H1 (cell line): ENCODE measurements around the gene RPL7A. TPM values are rescaled to one million over a fixed set of nuclear protein-coding genes. Genes with fewer than 3 reads are reported as not detected.

Experiments
- ASH2L ChIP-seq: fragments of 200-600, 300-600 bp; sonication (generic); IDR thresholded peaks from one replicate; pipeline ENCODE4 v1.7.1; 2017; ENCODE audit warnings: low read length
- CHD1 ChIP-seq: IDR thresholded peaks from 2 replicates; pipeline ENCODE4 v1.6.1; 2012; ENCODE audit warnings: low read depth, low read length, improper control_type of control experiment
- CHD2 ChIP-seq: IDR thresholded peaks from 2 replicates; pipeline ENCODE4 v1.6.1; 2012; ENCODE audit warnings: low read length, improper control_type of control experiment
- CTCF ChIP-seq, 3 experiments: IDR thresholded peaks; 1 replicate in 2 of 3; 2 replicates in 1 of 3; pipeline versions ENCODE4 v1.5.1 to v1.6.1; 2011; ENCODE audit warnings: low read length in 3 of 3, mild to moderate bottlenecking in 3 of 3, inconsistent platforms in 2 of 3, low read depth in 1 of 3, moderate library complexity in 1 of 3; ENCODE audit not compliant: insufficient read depth in 1 of 3; ENCODE audit errors: control extremely low read depth in 1 of 3
- EGR1 ChIP-seq: IDR thresholded peaks from 2 replicates; pipeline ENCODE4 v1.6.1; 2011; ENCODE audit warnings: low read depth, low read length, borderline replicate concordance
- EZH2 ChIP-seq: fragments of 200-600 bp; sonication (generic); IDR thresholded peaks from 2 replicates; pipeline ENCODE4 v1.7.1; 2012; ENCODE audit warnings: low read depth, mild to moderate bottlenecking, moderate library complexity, low read length, inconsistent platforms; ENCODE audit not compliant: severe bottlenecking
- JUN ChIP-seq: IDR thresholded peaks from 2 replicates; pipeline ENCODE4 v1.6.1; 2011; ENCODE audit warnings: low read depth, mild to moderate bottlenecking, improper control_type of control experiment, low read length
- KDM1A ChIP-seq: fragments of 200-600, 300-600 bp; sonication (generic); IDR thresholded peaks from 2 replicates; pipeline ENCODE4 v1.7.1; 2016; ENCODE audit warnings: mild to moderate bottlenecking, low read length, borderline replicate concordance
- KDM4A ChIP-seq: IDR thresholded peaks from one replicate; pipeline ENCODE4 v1.7.1; 2012; ENCODE audit warnings: low read depth, mild to moderate bottlenecking, moderate library complexity, low read length, inconsistent platforms; ENCODE audit not compliant: severe bottlenecking
- MAX ChIP-seq: IDR thresholded peaks from 2 replicates; pipeline ENCODE4 v1.6.1; 2012; ENCODE audit warnings: inconsistent platforms
- NRF1 ChIP-seq: IDR thresholded peaks from 2 replicates; pipeline ENCODE4 v1.6.1; 2011; ENCODE audit warnings: mild to moderate bottlenecking, low read depth, low read length, improper control_type of control experiment
- POLR2A ChIP-seq, 2 experiments: IDR thresholded peaks; 1 replicate in 1 of 2; 2 replicates in 1 of 2; pipeline ENCODE4 v1.6.1; 2011; ENCODE audit warnings: low read depth in 2 of 2, low read length in 2 of 2, mild to moderate bottlenecking in 2 of 2; ENCODE audit errors: control extremely low read depth in 1 of 2
- POLR2AphosphoS5 ChIP-seq: IDR thresholded peaks from 2 replicates; pipeline ENCODE4 v1.6.1; 2011; ENCODE audit warnings: low read depth, low read length
- RBBP5 ChIP-seq: IDR thresholded peaks from 2 replicates; pipeline ENCODE4 v1.7.1; 2012; ENCODE audit warnings: low read depth, mild to moderate bottlenecking, inconsistent platforms, low read length, moderate library complexity, borderline replicate concordance
- RXRA ChIP-seq: IDR thresholded peaks from 2 replicates; pipeline ENCODE4 v1.6.1; 2011; ENCODE audit warnings: low read depth, mild to moderate bottlenecking, low read length, moderate library complexity; ENCODE audit not compliant: insufficient read depth
- SP1 ChIP-seq: IDR thresholded peaks from 2 replicates; pipeline ENCODE4 v1.6.1; 2011; ENCODE audit warnings: low read depth, low read length
- SRF ChIP-seq: IDR thresholded peaks from 2 replicates; pipeline ENCODE4 v1.6.1; 2011; ENCODE audit warnings: mild to moderate bottlenecking, low read depth, low read length, moderate library complexity
- TAF1 ChIP-seq: IDR thresholded peaks from 2 replicates; pipeline ENCODE4 v1.6.1; 2011; ENCODE audit warnings: mild to moderate bottlenecking, low read depth, low read length
- TCF12 ChIP-seq: IDR thresholded peaks from 2 replicates; pipeline ENCODE4 v1.6.1; 2011; ENCODE audit warnings: low read depth, mild to moderate bottlenecking, low read length
- YY1 ChIP-seq: IDR thresholded peaks from 2 replicates; pipeline ENCODE4 v1.6.1; 2011; ENCODE audit warnings: low read depth, mild to moderate bottlenecking, low read length
- ZNF274 ChIP-seq: IDR thresholded peaks from 2 replicates; pipeline ENCODE4 v1.7.0; 2012; ENCODE audit warnings: low read length, borderline replicate concordance; ENCODE audit errors: extremely low read depth
- polyA plus RNA-seq, 7 experiments: library from polyadenylated mRNA; depleted of rRNA in 3 of 7; stranded (reverse) in 5 of 7; unstranded in 2 of 7; fragments of >200 nt in 5 of 7; fragments of 200-250 nt in 2 of 7; gene quantifications; 1 replicate in 5 of 7; 2 replicates in 1 of 7; 4 replicates in 1 of 7; pipeline versions ENCODE4 v1.2.1 to v1.2.3, GENCODE V29; 2011 to 2013; ENCODE audit warnings: missing spikeins in 2 of 7, mixed read lengths in 2 of 7
- total RNA-seq: library from RNA; stranded (reverse); fragmentation: NEBNext Ultra II Directional; extraction: Animal tissue kit (Norgen Biotek cat#: 25700); gene quantifications from 2 replicates; pipeline ENCODE4 v1.2.1, GENCODE V29; 2021
- TF ChIP-seq, protein P1 (sequence below): IDR thresholded peaks from 2 replicates; pipeline ENCODE4 v1.6.1; 2011; ENCODE audit warnings: low read depth, mild to moderate bottlenecking, low read length; ENCODE audit not compliant: insufficient read depth

RPL7A gene
- total and polyA plus RNA-seq, 2 of the 8 experiments (the other 6 are each of a cell fraction or from before 2014, with no cell fraction given) = 2,578 to 2,783 TPM

- TF ChIP-seq CTCF (IDR thresholded peaks at IDR 0.05; ENCODE audit: control extremely low read depth in 1 of 3, insufficient read depth in 1 of 3, low read depth in 1 of 3, low read length in 3 of 3) = no peak
- TF ChIP-seq MAX = peak; percentile 53; the same call in 1 of the 2 replicates
- no peak for TF ChIP-seq RBBP5
- TF ChIP-seq EZH2 = no peak
- peak; percentile 64; the same call in 1 of the 2 replicates for TF ChIP-seq SP1
- no peak for TF ChIP-seq NRF1
- no peak for TF ChIP-seq KDM1A
- no peak for TF ChIP-seq JUN
- no peak for TF ChIP-seq ASH2L
- TF ChIP-seq POLR2A (IDR thresholded peaks at IDR 0.05; ENCODE audit: control extremely low read depth in 1 of 2, low read depth in 2 of 2, low read length in 2 of 2) = peak in 1 of 2 experiments; percentile 97; a peak in 1 of 3 replicates
- peak; percentile 99 for TF ChIP-seq TAF1
- TF ChIP-seq CHD2 = peak; percentile 98
- no peak for TF ChIP-seq ZNF274
- TF ChIP-seq KDM4A = peak; percentile 67
- TF ChIP-seq RXRA = no peak
- no peak for TF ChIP-seq SRF
- TF ChIP-seq POLR2AphosphoS5 = peak; percentile 100
- 0 out of 2 replicates have a peak, but pooled peaks have one; percentile 25 for TF ChIP-seq TCF12
- TF ChIP-seq, protein P1, sequence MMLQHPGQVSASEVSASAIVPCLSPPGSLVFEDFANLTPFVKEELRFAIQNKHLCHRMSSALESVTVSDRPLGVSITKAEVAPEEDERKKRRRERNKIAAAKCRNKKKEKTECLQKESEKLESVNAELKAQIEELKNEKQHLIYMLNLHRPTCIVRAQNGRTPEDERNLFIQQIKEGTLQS = no peak
- no peak for TF ChIP-seq EGR1
- peak; percentile 86 for TF ChIP-seq YY1
- no peak for TF ChIP-seq CHD1
These were observed at the start of gene RPL7A, which contains the start of gene MED22 (continued) for GRCh38 chr9:133347985-133348717.
